GM18867 (cell line): ENCODE measurements around the gene NIFK.
"Not testable (repeated sequence)": the region's sequence is repeated elsewhere in the genome, so short reads cannot be mapped to it uniquely, and the experiment has no call there.

Experiments used
- ATAC-seq: cut with Tn5 transposase; IDR thresholded peaks from one replicate; pipeline ENCODE4 v1.9.1; 2021; ENCODE audit warnings: mild to moderate bottlenecking, moderate library complexity; ENCODE audit not compliant: unreplicated experiment

The NIFK gene

GRCh38 chr2:121697108-121697631 lies 39.5 kb downstream of the NIFK start:
- no peak for ATAC-seq

GRCh38 chr2:121696410-121696930 lies 40.2 kb downstream of the NIFK start:
- ATAC-seq, result no peak

GRCh38 chr2:121695171-121695451 lies 41.6 kb downstream of the NIFK start:
- ATAC-seq, result no peak

GRCh38 chr2:121694398-121695170 lies 42.1 kb downstream of the NIFK start:
- ATAC-seq, result no peak

GRCh38 chr2:121690572-121690971 lies 46.1 kb downstream of the NIFK start:
- ATAC-seq, result not testable (repeated sequence)

- ATAC-seq, result no peak
These were observed 46.6 kb downstream of the NIFK start for GRCh38 chr2:121690095-121690494.

GRCh38 chr2:121689356-121689755 lies 47.3 kb downstream of the NIFK start:
- no peak for ATAC-seq

- ATAC-seq, result no peak
These were observed 47.9 kb downstream of the NIFK start for GRCh38 chr2:121688820-121689219.

- no peak for ATAC-seq
These were observed 49.8 kb downstream of the NIFK start for GRCh38 chr2:121686902-121687301.

- ATAC-seq, result no peak
These were observed 50.5 kb downstream of the NIFK start for GRCh38 chr2:121686218-121686617.

- ATAC-seq, result no peak
These were observed 54.0 kb downstream of the NIFK start for GRCh38 chr2:121682396-121683298.

- ATAC-seq, result no peak
These were observed 58.8 kb downstream of the NIFK start for GRCh38 chr2:121677855-121678254.
